ENCODE measurements around the gene FARS2.
"Not testable (repeated sequence)": the region's sequence is repeated elsewhere in the genome, so short reads cannot be mapped to it uniquely, and the experiment has no call there.

The FARS2 gene

GRCh38 chr6:5764401-5764955 is 503.2 kb downstream of the FARS2 start:
- peak; percentile 53 for DNase-seq (ENCODE audit: low spot score)

- no peak for DNase-seq (ENCODE audit: low spot score)
Measured at GRCh38 chr6:5765141-5765760, 503.9 kb downstream of the FARS2 start.

GRCh38 chr6:5766260-5766659 is 504.9 kb downstream of the FARS2 start:
- DNase-seq (ENCODE audit: low spot score): no peak

- no peak for DNase-seq (ENCODE audit: low spot score)
Measured at GRCh38 chr6:5767471-5767870, 506.2 kb downstream of the FARS2 start.

- no peak for DNase-seq (ENCODE audit: low spot score)
Measured at GRCh38 chr6:5771211-5771610, 509.9 kb downstream of the FARS2 start.

GRCh38 chr6:5771759-5772390 is 510.6 kb downstream of the FARS2 start:
- DNase-seq (ENCODE audit: low spot score): no peak

GRCh38 chr6:5772408-5773120 is 511.3 kb downstream of the FARS2 start:
- DNase-seq (ENCODE audit: low spot score): no peak

- DNase-seq (ENCODE audit: low spot score): no peak
Measured at GRCh38 chr6:5776104-5776503, 514.8 kb downstream of the FARS2 start.

- DNase-seq (ENCODE audit: low spot score): no peak
Measured at GRCh38 chr6:5776706-5777390, 515.5 kb downstream of the FARS2 start.

GRCh38 chr6:5778317-5778857 is 517.1 kb downstream of the FARS2 start:
- DNase-seq (ENCODE audit: low spot score): no peak

- no peak for DNase-seq (ENCODE audit: low spot score)
Measured at GRCh38 chr6:5778906-5779305, 517.6 kb downstream of the FARS2 start.

GRCh38 chr6:5781019-5781418 is 519.7 kb downstream of the FARS2 start:
- no peak for DNase-seq (ENCODE audit: low spot score)

- DNase-seq (ENCODE audit: low spot score): no peak
Measured at GRCh38 chr6:5781966-5782556, 520.7 kb downstream of the FARS2 start.

- peak; percentile 24 for DNase-seq (ENCODE audit: low spot score)
Measured at GRCh38 chr6:5782783-5783547, 521.7 kb downstream of the FARS2 start.

GRCh38 chr6:5783584-5784089 is 522.3 kb downstream of the FARS2 start:
- DNase-seq (ENCODE audit: low spot score): no peak

GRCh38 chr6:5785249-5785648 is 523.9 kb downstream of the FARS2 start:
- DNase-seq (ENCODE audit: low spot score): no peak

GRCh38 chr6:5786321-5786968 is 525.1 kb downstream of the FARS2 start:
- DNase-seq (ENCODE audit: low spot score): no peak

GRCh38 chr6:5786969-5787720 is 525.8 kb downstream of the FARS2 start:
- no peak for DNase-seq (ENCODE audit: low spot score)

GRCh38 chr6:5789426-5789825 is 528.1 kb downstream of the FARS2 start:
- DNase-seq (ENCODE audit: low spot score): not testable (repeated sequence)

Data from AG08396 (cell line).